Ascending aorta (tissue), 2 donors: ENCODE measurements around the gene TBC1D10B. TPM values are rescaled to one million over a fixed set of nuclear protein-coding genes. Genes with fewer than 3 reads are reported as not detected.

Source experiments
- DNase-seq, 2 donors: peaks; one replicate each; pipeline ENCODE4 v3.0.0-alpha.2; 2019; ENCODE audit warnings: low spot score in 2 of 2
- H3K27ac ChIP-seq, 2 donors: fragments of 200-600 bp; sonication (generic); one replicate each; pipeline ENCODE4 v1.5.1; 2016 to 2017; ENCODE audit warnings: mild to moderate bottlenecking in 1 of 2
- H3K27me3 ChIP-seq: fragments of 200-600 bp; sonication (generic); one replicate; pipeline ENCODE4 v1.5.1; 2017
- H3K36me3 ChIP-seq, 2 donors: fragments of 200-600 bp; sonication (generic); one replicate each; pipeline ENCODE4 v1.5.1; 2016
- H3K4me1 ChIP-seq, 2 donors: fragments of 200-600 bp; sonication (generic); one replicate each; pipeline ENCODE4 v1.5.1; 2016 to 2017; ENCODE audit warnings: mild to moderate bottlenecking in 1 of 2
- H3K4me3 ChIP-seq, 2 donors: fragments of 200-600 bp; sonication (generic); one replicate each; pipeline ENCODE4 v1.5.1; 2016 to 2017; ENCODE audit warnings: mild to moderate bottlenecking in 1 of 2
- H3K9me3 ChIP-seq, 2 donors: fragments of 200-600 bp; sonication (generic); one replicate each; pipeline ENCODE4 v1.5.1; 2016
- intact Hi-C: fragments of 100-400 bp; cut with DNase I; formaldehyde crosslinking; loops from one replicate; pipeline ENCODE4 v1.15.1; 2023
- total RNA-seq: library from RNA; depleted of rRNA; stranded (reverse); fragments of >200 nt; gene quantifications from one replicate; pipeline ENCODE4 v1.1.0, GENCODE V29; 2016
- TF ChIP-seq, protein P1 (sequence below), 3 experiments: fragments of 200-600 bp in 2 of 3; fragments of 450-650 bp in 1 of 3; sonication (generic) in 2 of 3; IDR thresholded peaks; one replicate each; pipeline ENCODE4 v1.5.1; 2016 to 2019; ENCODE audit warnings: antibody characterized with exemption in 3 of 3, mild to moderate bottlenecking in 1 of 3, moderate library complexity in 1 of 3

Gene TBC1D10B
- total RNA-seq, 1 donor from 2014 or later, result 20.9 TPM

DNA sequence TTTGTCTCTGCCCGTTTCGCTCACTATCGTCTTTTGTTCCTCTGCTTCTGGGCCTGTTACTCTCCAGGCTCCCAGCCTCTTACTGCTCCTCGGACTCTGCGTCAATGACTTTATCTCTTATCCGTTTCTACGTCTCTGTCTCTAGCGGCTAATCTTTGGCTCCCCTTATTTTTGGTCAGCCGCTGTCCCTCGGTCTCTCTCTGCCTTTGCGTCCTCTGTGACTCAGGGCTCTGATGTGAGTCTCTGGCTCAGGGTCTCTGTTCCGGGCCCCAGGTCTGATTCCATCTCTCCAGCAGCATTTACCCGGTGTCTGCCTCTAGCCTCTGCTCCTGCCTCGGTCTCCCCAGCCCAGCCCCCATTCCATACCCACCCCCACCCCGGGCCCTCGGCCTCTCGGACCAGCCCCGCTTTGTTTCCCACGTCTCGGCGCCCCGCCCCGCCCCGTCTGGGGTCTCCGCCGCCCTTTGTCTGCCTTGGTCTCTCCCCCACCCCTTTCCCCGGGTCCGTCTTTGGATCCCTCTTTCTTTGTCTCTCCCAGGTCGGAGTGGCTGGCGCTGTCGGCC lies 24.4 kb upstream of the TBC1D10B start:
- Histone ChIP-seq H3K36me3 (peaks cover 10 to 14% of the 10 kb centered on the region in 2 donors), H3K4me1 (peaks cover 9 to 14% of the 10 kb centered on the region in 2 donors), H3K27ac (peak overlapping the region; percentile 81 to 85), H3K4me3 (peak overlapping the region; percentile 92 to 98), H3K9me3 (no peaks in the 10 kb centered on the region), H3K27me3 (no peaks in the 10 kb centered on the region)
- TF ChIP-seq, protein P1, sequence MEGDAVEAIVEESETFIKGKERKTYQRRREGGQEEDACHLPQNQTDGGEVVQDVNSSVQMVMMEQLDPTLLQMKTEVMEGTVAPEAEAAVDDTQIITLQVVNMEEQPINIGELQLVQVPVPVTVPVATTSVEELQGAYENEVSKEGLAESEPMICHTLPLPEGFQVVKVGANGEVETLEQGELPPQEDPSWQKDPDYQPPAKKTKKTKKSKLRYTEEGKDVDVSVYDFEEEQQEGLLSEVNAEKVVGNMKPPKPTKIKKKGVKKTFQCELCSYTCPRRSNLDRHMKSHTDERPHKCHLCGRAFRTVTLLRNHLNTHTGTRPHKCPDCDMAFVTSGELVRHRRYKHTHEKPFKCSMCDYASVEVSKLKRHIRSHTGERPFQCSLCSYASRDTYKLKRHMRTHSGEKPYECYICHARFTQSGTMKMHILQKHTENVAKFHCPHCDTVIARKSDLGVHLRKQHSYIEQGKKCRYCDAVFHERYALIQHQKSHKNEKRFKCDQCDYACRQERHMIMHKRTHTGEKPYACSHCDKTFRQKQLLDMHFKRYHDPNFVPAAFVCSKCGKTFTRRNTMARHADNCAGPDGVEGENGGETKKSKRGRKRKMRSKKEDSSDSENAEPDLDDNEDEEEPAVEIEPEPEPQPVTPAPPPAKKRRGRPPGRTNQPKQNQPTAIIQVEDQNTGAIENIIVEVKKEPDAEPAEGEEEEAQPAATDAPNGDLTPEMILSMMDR (IDR thresholded peaks at IDR 0.05), result no peak
- no peak for DNase-seq
- intact Hi-C loops, result loop anchor here (1.0 to 2.0 kb wide), 4 partner anchors 13 to 50 kb away; partner anchors contain the start of genes CD2BP2, SEPHS2 and ZNF771

DNA sequence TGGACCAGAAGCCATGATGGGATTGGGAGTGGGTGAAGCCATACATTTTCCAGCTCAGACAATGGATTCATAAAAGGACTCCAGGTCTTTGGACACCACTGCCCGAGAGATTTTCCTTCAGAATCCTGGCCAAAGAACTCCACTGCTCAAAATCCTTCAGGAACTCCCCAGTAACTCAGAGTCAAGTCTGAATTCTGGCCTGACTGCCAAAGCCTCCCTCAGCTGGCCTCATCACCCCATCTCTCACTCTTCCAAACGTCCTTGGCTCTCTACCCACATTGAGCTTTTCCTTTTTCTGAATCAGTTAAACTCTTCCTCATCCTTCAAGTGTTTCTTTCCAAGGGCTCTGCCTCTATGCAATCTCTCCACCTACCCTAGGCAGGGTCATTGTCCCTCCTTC lies 13.2 kb upstream of the TBC1D10B start:
- H3K27me3 ChIP-seq, result no peaks in the 10 kb centered on the region
- intact Hi-C loops, result loop anchor here (2.0 kb wide), 1 partner anchor 21 kb away; no protein-coding TSS in a partner anchor
- peaks cover 5 to 6% of the 10 kb centered on the region in 2 donors for H3K4me1 ChIP-seq
- H3K27ac ChIP-seq, result no peak overlapping the region
- TF ChIP-seq, protein P1 (IDR thresholded peaks at IDR 0.05), result no peak
- no peak overlapping the region for H3K4me3 ChIP-seq
- DNase-seq, result no peak
- H3K9me3 ChIP-seq, result no peaks in the 10 kb centered on the region
- no peaks in the 10 kb centered on the region for H3K36me3 ChIP-seq

DNA sequence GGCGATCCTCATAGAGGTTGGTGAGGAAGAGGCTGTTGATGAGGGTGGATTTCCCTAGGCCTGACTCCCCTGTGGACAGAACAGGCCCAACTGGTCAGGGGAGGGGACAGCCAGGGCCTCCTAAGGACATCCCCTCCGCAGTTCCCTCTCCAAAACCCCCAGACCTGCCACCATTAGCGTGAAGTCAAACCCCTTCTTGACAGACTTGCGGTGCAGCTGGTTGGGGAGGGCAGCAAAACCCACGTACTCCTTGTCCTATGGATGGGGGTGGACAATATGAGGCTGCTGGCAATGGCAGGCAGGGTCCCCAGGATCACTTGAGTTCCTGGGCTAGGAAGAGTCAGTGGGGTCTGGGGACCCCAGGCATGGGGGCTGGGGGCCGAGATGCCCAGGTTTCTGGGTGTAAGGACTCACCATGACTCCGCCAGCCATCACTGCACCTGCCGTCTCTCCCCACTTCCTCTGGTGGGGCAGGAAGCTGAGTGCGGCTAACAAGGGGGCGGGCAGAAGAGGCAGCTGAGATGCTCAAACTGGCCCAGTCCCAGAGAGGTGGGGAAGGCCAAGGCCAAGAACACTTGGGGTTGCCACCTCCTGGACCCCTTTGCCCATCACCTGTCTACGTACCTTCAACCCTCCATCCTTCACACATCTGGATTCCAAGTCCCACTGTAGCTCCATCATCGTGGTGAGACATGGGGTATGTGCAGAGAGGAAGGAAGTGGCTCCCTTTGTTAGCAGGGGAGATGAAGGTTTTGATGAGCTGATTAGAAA lies 12.0 kb upstream of the TBC1D10B start, which contains the start of gene SEPTIN1:
SEPTIN1 (minus strand) TSS at position 451 of the 771 bp plus-strand sequence; CDS start at position 432, 19 bp downstream.
- DNase-seq, result no peak
- Histone ChIP-seq H3K4me1 (peaks cover 6 to 8% of the 10 kb centered on the region in 2 donors), H3K27me3 (no peaks in the 10 kb centered on the region), H3K4me3 (no peak within 1 kb of the TSS), H3K9me3 (no peaks in the 10 kb centered on the region), H3K27ac (no peak within 1 kb of the TSS), H3K36me3 (no peaks in the 10 kb centered on the region)
- TF ChIP-seq, protein P1 (IDR thresholded peaks at IDR 0.05), result no peak
- intact Hi-C loops, result loop anchor here (2.0 kb wide), 1 partner anchor 19 kb away; no protein-coding TSS in a partner anchor

DNA sequence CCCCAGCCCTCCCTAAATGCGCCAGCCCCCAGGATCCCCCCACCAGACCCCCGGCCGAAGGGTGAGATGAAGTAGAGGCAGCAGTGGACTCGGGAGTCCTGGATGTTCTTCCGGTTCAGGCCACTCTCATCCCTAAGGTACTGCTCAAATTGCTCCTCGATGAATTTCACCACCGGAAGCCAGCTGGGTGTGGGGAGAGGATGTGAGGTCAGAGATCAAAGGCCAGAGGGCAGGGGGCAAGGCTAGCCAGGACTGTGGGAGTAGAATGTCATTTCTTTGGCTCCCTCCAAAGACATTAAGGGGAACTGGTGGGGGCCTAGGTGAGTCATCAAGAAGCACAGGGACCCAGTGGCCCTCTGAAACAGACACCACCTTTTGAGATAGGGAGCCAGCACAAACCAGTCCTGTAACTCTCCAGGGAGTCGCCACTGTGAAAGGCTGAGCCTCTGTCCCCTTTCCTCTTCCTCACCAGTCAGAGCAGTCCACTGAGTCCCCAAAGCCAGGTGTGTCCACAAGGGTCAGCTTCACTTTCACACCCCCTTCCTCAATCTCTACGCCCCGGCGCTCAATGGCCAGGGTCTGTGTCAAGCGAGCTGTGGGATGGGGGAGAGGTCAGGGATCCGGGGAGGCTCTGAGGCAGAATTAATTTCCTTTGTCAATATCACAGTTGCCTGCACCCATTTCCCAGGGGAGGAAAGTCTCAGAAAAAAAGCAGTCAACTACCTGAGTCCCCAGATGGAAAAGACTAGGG lies 11.2 kb upstream of the TBC1D10B start:
- H3K27ac ChIP-seq, result no peak overlapping the region
- no peaks in the 10 kb centered on the region for H3K9me3 ChIP-seq
- no peaks in the 10 kb centered on the region for H3K27me3 ChIP-seq
- peaks cover 8 to 9% of the 10 kb centered on the region in 2 donors for H3K4me1 ChIP-seq
- intact Hi-C loops, result loop anchor here (2.0 kb wide), 1 partner anchor 19 kb away; no protein-coding TSS in a partner anchor
- DNase-seq, result no peak
- no peaks in the 10 kb centered on the region for H3K36me3 ChIP-seq
- no peak overlapping the region for H3K4me3 ChIP-seq
- TF ChIP-seq, protein P1 (IDR thresholded peaks at IDR 0.05), result no peak

DNA sequence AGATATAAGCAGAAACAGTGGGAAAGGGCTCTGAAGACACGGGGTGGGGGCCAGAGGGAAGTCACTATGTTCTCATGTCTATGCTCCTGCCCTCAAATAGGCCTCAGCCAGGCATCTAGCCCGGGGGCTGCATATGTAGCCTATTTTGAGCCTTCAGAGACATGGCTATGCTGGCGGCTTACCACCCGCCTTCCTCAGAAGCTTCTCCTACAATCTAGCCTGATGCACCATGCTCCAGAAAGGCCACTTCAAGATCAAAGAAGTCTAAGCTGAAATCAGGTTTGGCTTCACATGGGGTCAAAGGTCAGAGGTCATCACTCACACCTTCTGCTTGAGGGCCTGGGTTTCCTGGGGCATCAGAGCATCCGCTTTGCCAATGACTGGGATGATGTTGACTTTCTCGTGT lies 10.5 kb upstream of the TBC1D10B start:
- Histone ChIP-seq H3K36me3 (no peaks in the 10 kb centered on the region), H3K4me1 (peaks cover 8 to 9% of the 10 kb centered on the region in 2 donors), H3K4me3 (no peak overlapping the region), H3K27ac (no peak overlapping the region), H3K27me3 (no peaks in the 10 kb centered on the region), H3K9me3 (no peaks in the 10 kb centered on the region)
- intact Hi-C loops, result no loop called here
- DNase-seq, result no peak
- TF ChIP-seq, protein P1 (IDR thresholded peaks at IDR 0.05), result no peak
